Measurements from ENCODE around the gene YOD1.

The YOD1 gene

DNA sequence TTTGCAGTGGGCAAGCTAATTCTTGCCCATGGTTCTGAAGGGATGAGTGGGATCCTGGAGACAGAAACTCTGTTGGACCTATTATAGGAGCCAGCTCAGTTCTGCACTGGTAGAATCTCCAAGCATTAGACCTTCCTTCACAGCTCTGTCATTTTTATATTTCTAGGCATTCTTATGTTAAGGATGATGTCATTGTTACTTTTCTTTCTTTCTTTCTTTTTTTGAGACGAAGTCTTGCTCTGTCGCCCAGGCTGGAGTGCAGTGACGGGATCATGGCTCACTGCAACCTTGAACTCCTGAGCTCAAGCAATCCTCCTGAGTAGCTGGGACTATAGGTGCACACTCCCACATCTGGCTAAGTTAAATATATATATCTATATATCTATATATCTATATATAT, 9.6 kb upstream of the YOD1 start:
- H3K9me3 ChIP-seq (ENCODE audit: control insufficient read depth in 2 of 2, low read length in 2 of 2): no peaks in the 10 kb centered on the region
- peaks cover 43 to 49% of the 10 kb centered on the region in 2 donors for H3K36me3 ChIP-seq (ENCODE audit: control insufficient read depth in 2 of 2, insufficient read depth in 2 of 2, low read length in 2 of 2)
- peaks cover 4 to 21% of the 10 kb centered on the region in 2 donors for H3K4me1 ChIP-seq (ENCODE audit: control insufficient read depth in 2 of 2, insufficient read depth in 2 of 2, low read length in 2 of 2)
- no peak overlapping the region for H3K9ac ChIP-seq (ENCODE audit: low read depth in 1 of 2, low read length in 2 of 2)
- no peaks in the 10 kb centered on the region for H3K27me3 ChIP-seq (ENCODE audit: control insufficient read depth in 2 of 2, insufficient read depth in 2 of 2, low read length in 2 of 2)
- no peak overlapping the region for H3K4me3 ChIP-seq (ENCODE audit: low read length in 2 of 2)
- H3K27ac ChIP-seq (ENCODE audit: low read depth in 2 of 2, low read length in 2 of 2): no peak overlapping the region

DNA sequence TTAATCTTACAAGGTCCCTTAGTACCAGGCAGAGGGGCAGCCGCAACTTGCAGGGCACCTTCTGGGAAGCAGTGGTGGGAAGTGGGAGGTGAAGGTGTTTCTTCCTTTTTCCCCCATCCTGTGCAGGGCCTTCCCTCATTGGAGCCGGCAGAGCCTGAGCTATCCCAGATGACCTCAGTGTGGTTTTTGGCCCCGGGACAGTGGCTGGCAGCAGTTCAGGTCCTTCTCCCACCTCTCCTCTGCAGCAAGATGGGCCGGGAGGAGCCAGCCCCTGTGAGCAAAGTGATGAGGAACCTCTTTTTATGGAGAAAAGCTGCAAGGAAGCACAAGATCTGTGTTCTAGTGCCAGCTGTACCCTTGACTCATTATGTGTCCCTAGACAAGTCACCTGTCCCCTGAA, 8.9 kb upstream of the YOD1 start:
- Histone ChIP-seq H3K27ac (ENCODE audit: low read depth in 2 of 2, low read length in 2 of 2) (no peak overlapping the region), H3K9ac (ENCODE audit: low read depth in 1 of 2, low read length in 2 of 2) (no peak overlapping the region)

DNA sequence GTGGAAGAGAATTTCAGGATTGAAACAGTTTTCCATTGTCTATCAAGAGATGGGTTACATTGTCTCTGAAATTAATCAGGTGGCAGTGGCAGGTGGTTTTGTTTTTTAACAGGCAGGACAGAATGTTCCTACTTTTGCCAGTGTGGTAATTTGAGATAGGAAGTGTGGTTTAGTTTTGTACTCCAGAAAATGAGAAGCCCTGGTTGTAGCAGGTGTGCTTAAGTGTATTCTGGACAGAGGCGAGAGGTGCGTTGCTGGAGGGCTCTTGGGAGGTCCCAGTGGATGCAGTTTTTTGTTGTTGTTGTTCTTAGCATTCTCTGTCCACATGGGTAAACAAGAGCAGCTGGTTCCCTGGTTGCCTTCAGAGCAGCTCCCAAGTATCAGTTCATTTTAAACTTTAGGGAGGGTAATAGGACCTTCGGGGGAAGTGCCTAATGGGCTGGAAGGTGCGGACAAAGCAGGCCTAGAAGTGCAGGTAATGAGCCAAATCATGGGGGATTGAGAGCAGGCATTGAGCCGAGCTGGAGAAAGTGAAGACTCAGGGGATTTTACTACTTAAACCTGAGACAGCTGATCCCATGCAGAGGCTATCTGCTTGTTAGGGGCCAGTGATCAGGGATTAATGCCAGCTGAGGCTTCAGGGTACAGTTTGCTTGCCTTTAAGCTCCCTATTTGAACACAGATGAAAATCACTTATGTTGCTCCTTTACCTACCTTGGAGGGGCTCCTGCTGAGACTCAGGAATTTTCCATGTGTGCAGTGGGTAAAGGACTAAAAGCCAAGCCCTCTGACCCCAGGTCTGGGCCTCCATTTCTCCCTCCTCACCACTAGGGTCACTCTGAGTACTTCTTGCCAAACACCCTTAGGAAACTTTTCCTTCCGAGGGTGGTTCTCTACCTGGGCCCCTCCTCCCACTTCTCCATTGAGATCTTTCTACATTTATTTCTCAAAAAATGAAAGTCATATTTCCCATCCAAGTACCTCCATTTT, 8.2 kb upstream of the YOD1 start:
- H3K4me3 ChIP-seq (ENCODE audit: low read length in 2 of 2): no peak overlapping the region
- no peak overlapping the region for H3K9ac ChIP-seq (ENCODE audit: low read depth in 1 of 2, low read length in 2 of 2)
- peaks cover 16 to 27% of the 10 kb centered on the region in 2 donors for H3K4me1 ChIP-seq (ENCODE audit: control insufficient read depth in 2 of 2, insufficient read depth in 2 of 2, low read length in 2 of 2)
- H3K36me3 ChIP-seq (ENCODE audit: control insufficient read depth in 2 of 2, insufficient read depth in 2 of 2, low read length in 2 of 2): peaks cover 33 to 45% of the 10 kb centered on the region in 2 donors
- H3K9me3 ChIP-seq (ENCODE audit: control insufficient read depth in 2 of 2, low read length in 2 of 2): no peaks in the 10 kb centered on the region
- H3K27me3 ChIP-seq (ENCODE audit: control insufficient read depth in 2 of 2, insufficient read depth in 2 of 2, low read length in 2 of 2): no peaks in the 10 kb centered on the region
- H3K27ac ChIP-seq (ENCODE audit: low read depth in 2 of 2, low read length in 2 of 2): no peak overlapping the region

More for the DNA sequence above, 8.9 kb upstream of the YOD1 start:
- peaks cover 9 to 21% of the 10 kb centered on the region in 2 donors for H3K4me1 ChIP-seq (ENCODE audit: control insufficient read depth in 2 of 2, insufficient read depth in 2 of 2, low read length in 2 of 2)
- no peaks in the 10 kb centered on the region for H3K9me3 ChIP-seq (ENCODE audit: control insufficient read depth in 2 of 2, low read length in 2 of 2)
- H3K36me3 ChIP-seq (ENCODE audit: control insufficient read depth in 2 of 2, insufficient read depth in 2 of 2, low read length in 2 of 2): peaks cover 38 to 47% of the 10 kb centered on the region in 2 donors
- no peaks in the 10 kb centered on the region for H3K27me3 ChIP-seq (ENCODE audit: control insufficient read depth in 2 of 2, insufficient read depth in 2 of 2, low read length in 2 of 2)
- no peak overlapping the region for H3K4me3 ChIP-seq (ENCODE audit: low read length in 2 of 2)

DNA sequence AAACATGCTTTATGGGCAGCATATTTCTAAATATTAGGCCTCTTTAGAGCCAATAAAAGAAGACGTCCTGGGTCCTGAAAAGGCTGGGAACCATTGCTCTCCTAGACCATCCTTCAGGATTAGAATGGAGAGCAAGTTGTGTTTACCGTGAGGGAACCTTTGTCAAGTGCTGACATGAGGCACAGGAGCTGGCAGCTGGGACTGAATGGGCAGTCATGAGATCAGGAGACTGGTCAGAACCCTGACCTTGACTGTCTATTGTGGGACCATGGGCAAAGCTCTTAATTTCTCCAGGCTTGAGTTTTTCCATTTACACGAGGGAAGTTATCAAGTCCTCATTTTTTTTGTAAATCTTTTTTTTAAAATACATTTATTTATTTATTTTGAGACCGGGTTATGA, 7.2 kb upstream of the YOD1 start:
- no peak overlapping the region for H3K27ac ChIP-seq (ENCODE audit: low read depth in 2 of 2, low read length in 2 of 2)
- peaks cover 24 to 37% of the 10 kb centered on the region in 2 donors for H3K36me3 ChIP-seq (ENCODE audit: control insufficient read depth in 2 of 2, insufficient read depth in 2 of 2, low read length in 2 of 2)
- H3K4me1 ChIP-seq (ENCODE audit: control insufficient read depth in 2 of 2, insufficient read depth in 2 of 2, low read length in 2 of 2): peaks cover 20 to 25% of the 10 kb centered on the region in 2 donors
- no peak overlapping the region for H3K4me3 ChIP-seq (ENCODE audit: low read length in 2 of 2)
- no peaks in the 10 kb centered on the region for H3K9me3 ChIP-seq (ENCODE audit: control insufficient read depth in 2 of 2, low read length in 2 of 2)
- H3K9ac ChIP-seq (ENCODE audit: low read depth in 1 of 2, low read length in 2 of 2): no peak overlapping the region
- H3K27me3 ChIP-seq (ENCODE audit: control insufficient read depth in 2 of 2, insufficient read depth in 2 of 2, low read length in 2 of 2): no peaks in the 10 kb centered on the region

DNA sequence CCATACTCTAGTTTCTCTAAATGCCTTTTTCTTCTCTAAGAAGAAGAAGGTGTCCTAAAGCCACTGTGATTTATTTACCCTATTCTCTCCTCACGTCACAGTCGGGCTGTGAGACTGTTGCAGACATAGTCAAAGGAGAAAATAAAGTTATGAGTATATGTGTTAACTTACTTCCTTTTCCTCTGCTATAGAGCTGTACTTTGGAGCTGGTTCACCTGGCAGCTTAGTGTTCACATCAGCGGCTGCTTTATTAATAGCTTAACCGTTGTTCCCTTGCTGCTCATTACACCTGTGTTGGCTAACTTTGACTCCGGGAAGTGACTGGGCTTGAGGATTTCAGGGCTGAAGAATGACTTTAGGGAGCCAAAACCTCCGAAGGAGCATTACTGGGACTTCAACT, 5.7 kb upstream of the YOD1 start:
- peak overlapping the region; percentile 60 to 68 for H3K9ac ChIP-seq (ENCODE audit: low read depth in 1 of 2, low read length in 2 of 2)
- H3K9me3 ChIP-seq (ENCODE audit: control insufficient read depth in 2 of 2, low read length in 2 of 2): no peaks in the 10 kb centered on the region
- peak overlapping the region; percentile 49 to 54 for H3K4me3 ChIP-seq (ENCODE audit: low read length in 2 of 2)
- H3K27ac ChIP-seq (ENCODE audit: low read depth in 2 of 2, low read length in 2 of 2): peak overlapping the region; percentile 87 to 89
- H3K4me1 ChIP-seq (ENCODE audit: control insufficient read depth in 2 of 2, insufficient read depth in 2 of 2, low read length in 2 of 2): peaks cover 25 to 35% of the 10 kb centered on the region in 2 donors
- H3K27me3 ChIP-seq (ENCODE audit: control insufficient read depth in 2 of 2, insufficient read depth in 2 of 2, low read length in 2 of 2): no peaks in the 10 kb centered on the region
- peaks cover 8 to 21% of the 10 kb centered on the region in 2 donors for H3K36me3 ChIP-seq (ENCODE audit: control insufficient read depth in 2 of 2, insufficient read depth in 2 of 2, low read length in 2 of 2)

DNA sequence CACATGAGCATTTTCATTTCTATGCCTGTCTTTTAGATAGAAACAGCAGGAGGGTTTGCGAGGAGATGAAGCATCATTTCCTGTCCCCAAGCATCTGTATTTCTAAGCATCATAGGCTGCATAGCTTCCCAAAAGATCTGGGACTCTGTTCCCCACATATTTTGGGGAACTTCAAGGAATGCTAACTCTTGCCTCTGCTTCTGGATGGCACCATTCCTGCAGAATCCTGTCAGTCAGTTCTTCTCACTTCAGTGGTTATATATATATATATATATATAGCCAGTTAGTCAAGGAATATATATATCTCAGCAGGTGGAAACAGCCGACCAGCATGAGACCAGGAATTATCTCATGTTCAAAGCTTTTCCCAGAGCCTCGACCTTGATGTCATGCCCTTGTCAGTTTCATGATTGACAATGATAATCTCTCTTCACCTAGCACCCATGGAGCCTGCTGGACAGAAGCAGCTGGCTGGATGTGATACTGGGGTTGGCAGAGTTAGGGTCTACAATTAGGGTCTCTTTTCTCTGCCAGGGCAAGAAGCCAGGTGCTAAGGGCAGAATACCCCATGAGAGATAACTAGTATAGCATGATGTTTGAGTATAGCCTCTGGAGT, 4.5 kb upstream of the YOD1 start:
- peak overlapping the region; percentile 87 to 95 for H3K27ac ChIP-seq (ENCODE audit: low read depth in 2 of 2, low read length in 2 of 2)
- peaks cover 31 to 42% of the 10 kb centered on the region in 2 donors for H3K4me1 ChIP-seq (ENCODE audit: control insufficient read depth in 2 of 2, insufficient read depth in 2 of 2, low read length in 2 of 2)
- H3K36me3 ChIP-seq (ENCODE audit: control insufficient read depth in 2 of 2, insufficient read depth in 2 of 2, low read length in 2 of 2): peaks cover 7 to 17% of the 10 kb centered on the region in 2 donors
- no peaks in the 10 kb centered on the region for H3K9me3 ChIP-seq (ENCODE audit: control insufficient read depth in 2 of 2, low read length in 2 of 2)
- H3K9ac ChIP-seq (ENCODE audit: low read depth in 1 of 2, low read length in 2 of 2): peak overlapping the region in 1 of 2 donors; percentile 60
- no peaks in the 10 kb centered on the region for H3K27me3 ChIP-seq (ENCODE audit: control insufficient read depth in 2 of 2, insufficient read depth in 2 of 2, low read length in 2 of 2)
- H3K4me3 ChIP-seq (ENCODE audit: low read length in 2 of 2): no peak overlapping the region

DNA sequence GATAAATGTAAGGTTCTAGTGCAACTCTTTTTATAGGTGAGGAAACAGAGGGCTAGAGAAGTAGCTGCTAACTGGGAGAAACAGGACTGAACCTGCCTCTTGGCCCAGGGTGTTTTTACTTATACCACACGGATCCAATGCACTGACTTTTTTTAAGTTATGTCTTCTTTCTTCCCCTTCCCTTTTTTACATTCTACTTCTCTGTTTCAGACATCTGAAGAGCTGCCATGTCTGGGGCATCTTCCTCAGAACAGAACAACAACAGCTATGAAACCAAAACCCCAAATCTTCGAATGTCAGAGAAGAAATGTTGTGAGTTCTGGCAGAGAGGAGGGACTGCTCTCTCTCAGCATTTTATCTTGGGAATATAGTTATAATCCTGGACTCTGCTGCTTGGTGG, 3.5 kb upstream of the YOD1 start:
- Histone ChIP-seq H3K27me3 (ENCODE audit: control insufficient read depth in 2 of 2, insufficient read depth in 2 of 2, low read length in 2 of 2) (no peaks in the 10 kb centered on the region), H3K9ac (ENCODE audit: low read depth in 1 of 2, low read length in 2 of 2) (peak overlapping the region; percentile 35 to 55), H3K4me1 (ENCODE audit: control insufficient read depth in 2 of 2, insufficient read depth in 2 of 2, low read length in 2 of 2) (peaks cover 34 to 44% of the 10 kb centered on the region in 2 donors), H3K4me3 (ENCODE audit: low read length in 2 of 2) (peak overlapping the region; percentile 31 to 39), H3K9me3 (ENCODE audit: control insufficient read depth in 2 of 2, low read length in 2 of 2) (no peaks in the 10 kb centered on the region), H3K27ac (ENCODE audit: low read depth in 2 of 2, low read length in 2 of 2) (peak overlapping the region; percentile 95 to 97), H3K36me3 (ENCODE audit: control insufficient read depth in 2 of 2, insufficient read depth in 2 of 2, low read length in 2 of 2) (peaks cover under 1 to 10% of the 10 kb centered on the region in 2 donors)

DNA sequence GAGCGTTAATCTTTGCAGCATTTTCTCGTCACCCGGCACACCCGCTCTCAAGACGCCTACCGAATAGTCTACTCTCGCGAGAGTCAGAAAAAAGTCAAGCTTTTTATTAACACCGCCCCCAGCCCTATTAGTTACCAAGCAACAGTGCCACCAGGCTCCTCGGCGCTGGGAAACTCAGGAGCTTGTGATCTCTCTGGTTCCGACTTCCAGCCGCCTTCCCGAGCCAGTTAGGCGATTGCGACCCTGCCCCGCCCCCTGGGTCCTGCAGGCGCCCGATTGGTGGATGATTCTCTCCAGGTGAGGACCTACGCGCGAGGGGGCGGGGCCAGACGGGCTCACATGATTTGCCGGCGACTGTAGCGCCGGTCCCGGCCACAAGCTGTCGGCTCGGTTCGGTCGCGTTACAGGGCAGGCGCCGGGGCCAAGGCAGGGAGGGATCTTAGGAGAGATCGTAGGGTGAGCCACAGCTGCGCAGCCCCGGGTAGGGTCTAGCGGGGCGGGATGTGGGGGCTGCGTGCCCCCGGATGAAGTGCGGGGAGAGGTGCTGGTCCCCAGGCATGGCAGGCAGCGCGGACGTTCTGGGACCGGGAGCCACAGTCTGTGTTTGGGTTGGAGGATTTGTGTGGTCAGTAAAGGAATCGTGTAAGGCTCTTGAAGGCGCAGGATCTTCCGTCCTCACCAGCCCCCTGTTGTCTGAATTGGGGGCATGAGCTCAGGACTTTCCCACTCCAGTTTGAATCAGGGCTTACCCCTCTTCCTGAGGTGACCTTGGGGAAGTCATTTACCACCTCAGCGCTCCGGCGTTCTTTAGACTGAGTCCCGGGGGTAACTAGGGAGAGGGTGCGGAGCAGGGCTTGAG, 2.1 kb upstream of the YOD1 start, which contains the start of gene PFKFB2:
Gene PFKFB2 (plus strand): TSS at position 365 of the 859 bp plus-strand sequence. CDS start 1,443 bp downstream, outside the sequence.
- peak within 1 kb of the TSS; percentile 95 to 97 for H3K27ac ChIP-seq (ENCODE audit: low read depth in 2 of 2, low read length in 2 of 2)
- peaks cover 13 to 14% of the 10 kb centered on the region in 2 donors for H3K36me3 ChIP-seq (ENCODE audit: control insufficient read depth in 2 of 2, insufficient read depth in 2 of 2, low read length in 2 of 2)
- peaks cover 34 to 51% of the 10 kb centered on the region in 2 donors for H3K4me1 ChIP-seq (ENCODE audit: control insufficient read depth in 2 of 2, insufficient read depth in 2 of 2, low read length in 2 of 2)
- H3K27me3 ChIP-seq (ENCODE audit: control insufficient read depth in 2 of 2, insufficient read depth in 2 of 2, low read length in 2 of 2): no peaks in the 10 kb centered on the region
- peak within 1 kb of the TSS; percentile 87 to 92 for H3K4me3 ChIP-seq (ENCODE audit: low read length in 2 of 2)
- no peaks in the 10 kb centered on the region for H3K9me3 ChIP-seq (ENCODE audit: control insufficient read depth in 2 of 2, low read length in 2 of 2)
- H3K9ac ChIP-seq (ENCODE audit: low read depth in 1 of 2, low read length in 2 of 2): peak within 1 kb of the TSS; percentile 93 to 99

DNA sequence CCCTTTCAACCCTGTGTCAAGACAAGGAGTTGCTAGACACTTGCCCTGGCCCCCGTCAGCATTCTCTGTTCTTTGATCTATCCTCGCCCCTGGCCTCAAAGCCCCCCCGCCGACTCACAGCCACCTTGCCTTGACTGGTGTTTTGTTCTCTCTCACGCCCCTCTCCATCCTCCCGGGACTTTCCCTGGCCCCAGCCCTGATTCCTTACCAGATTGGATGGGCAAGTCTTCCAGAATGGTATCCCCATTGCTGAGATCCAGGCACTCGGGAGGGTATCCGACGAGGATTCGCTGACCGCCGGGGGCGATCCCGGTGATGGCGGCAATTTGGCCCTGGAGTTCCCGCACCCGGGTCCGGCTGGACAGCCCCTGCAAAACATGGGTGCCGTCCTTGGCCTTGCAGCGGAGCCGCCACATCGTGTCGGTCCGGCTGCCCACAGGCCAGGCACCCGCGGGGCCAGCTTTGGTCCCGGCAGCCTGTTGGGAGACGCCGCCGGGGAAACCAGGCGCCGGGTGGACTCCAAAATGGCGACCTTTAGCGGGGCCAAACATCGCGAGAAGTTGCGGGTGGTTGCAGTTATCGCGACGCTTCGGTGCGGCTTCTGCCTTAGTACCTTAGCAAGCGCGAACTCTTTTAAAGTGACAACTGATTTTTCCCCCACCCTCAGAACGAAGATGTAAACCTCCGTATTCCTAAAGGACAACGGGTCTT, 373 bp downstream of the YOD1 start:
- Histone ChIP-seq H3K4me1 (ENCODE audit: control insufficient read depth in 2 of 2, insufficient read depth in 2 of 2, low read length in 2 of 2) (peaks cover 32 to 42% of the 10 kb centered on the region in 2 donors), H3K9ac (ENCODE audit: low read depth in 1 of 2, low read length in 2 of 2) (peak overlapping the region; percentile 94 to 96), H3K4me3 (ENCODE audit: low read length in 2 of 2) (peak overlapping the region; percentile 97), H3K36me3 (ENCODE audit: control insufficient read depth in 2 of 2, insufficient read depth in 2 of 2, low read length in 2 of 2) (peaks cover 15 to 29% of the 10 kb centered on the region in 2 donors), H3K27me3 (ENCODE audit: control insufficient read depth in 2 of 2, insufficient read depth in 2 of 2, low read length in 2 of 2) (no peaks in the 10 kb centered on the region), H3K27ac (ENCODE audit: low read depth in 2 of 2, low read length in 2 of 2) (peak overlapping the region; percentile 89 to 97), H3K9me3 (ENCODE audit: control insufficient read depth in 2 of 2, low read length in 2 of 2) (no peaks in the 10 kb centered on the region)

Data from mucosa of rectum (tissue), 2 donors.